GM19324 (cell line): ENCODE data around the gene PCDH1.

Experiments used
- ATAC-seq: cut with Tn5 transposase; IDR thresholded peaks from one replicate; pipeline ENCODE4 v1.9.1; 2021; ENCODE audit warnings: mild to moderate bottlenecking, moderate library complexity; ENCODE audit not compliant: unreplicated experiment, low FRiP score

The PCDH1 gene

GRCh38 chr5:141875022-141875740 is 3.0 kb downstream of the PCDH1 start:
- ATAC-seq = no peak

GRCh38 chr5:141874262-141874964 is 3.8 kb downstream of the PCDH1 start:
- no peak for ATAC-seq

GRCh38 chr5:141873933-141874261 is 4.3 kb downstream of the PCDH1 start:
- no peak for ATAC-seq

- ATAC-seq = no peak
These were observed 5.5 kb downstream of the PCDH1 start for GRCh38 chr5:141872496-141873356.

- no peak for ATAC-seq
These were observed 6.3 kb downstream of the PCDH1 start for GRCh38 chr5:141871870-141872269.

DNA sequence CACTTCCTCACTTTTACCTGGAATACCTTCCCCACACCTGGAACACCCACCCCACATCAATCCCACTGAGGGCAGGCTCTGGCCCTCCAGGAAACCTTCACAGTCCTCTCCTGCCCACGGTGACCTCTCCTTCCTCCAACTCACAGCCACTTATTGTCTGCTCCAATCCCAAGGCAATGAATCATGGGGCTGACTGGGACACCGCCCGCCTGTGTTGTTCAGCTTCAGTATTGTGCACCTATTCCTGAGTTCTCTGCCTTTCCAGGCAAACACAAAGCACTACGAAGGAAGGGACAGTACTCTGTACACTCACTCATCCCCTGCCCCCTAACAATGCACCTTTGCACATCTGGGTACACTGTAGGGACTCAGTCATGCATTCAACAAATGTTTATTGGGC is 7.3 kb downstream of the PCDH1 start:
- ATAC-seq = no peak

DNA sequence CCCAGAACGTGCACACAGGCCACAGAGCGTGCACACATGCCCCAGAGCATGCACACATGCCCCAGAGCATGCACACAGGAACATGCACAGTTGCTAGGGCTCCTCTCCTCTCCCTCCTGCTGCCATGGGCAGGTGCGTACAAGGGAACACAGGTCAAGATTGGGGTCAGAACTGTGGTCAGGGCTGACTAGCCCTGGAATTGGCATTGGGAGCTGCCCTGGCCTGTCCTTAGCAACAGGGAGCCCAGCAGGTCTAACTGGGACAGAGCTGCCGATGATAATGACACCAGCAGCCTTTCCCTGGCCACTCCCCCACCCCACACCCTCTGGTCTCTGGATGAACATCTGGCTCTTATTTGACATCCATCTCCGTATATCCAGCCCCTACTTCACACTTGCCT is 8.0 kb downstream of the PCDH1 start:
- no peak for ATAC-seq

GRCh38 chr5:141869514-141869913 is 8.7 kb downstream of the PCDH1 start:
- ATAC-seq = no peak

- ATAC-seq = no peak
These were observed 9.2 kb downstream of the PCDH1 start for GRCh38 chr5:141869040-141869439.

GRCh38 chr5:141868541-141868940 is 9.7 kb downstream of the PCDH1 start:
- no peak for ATAC-seq

GRCh38 chr5:141867651-141868050 is 10.6 kb downstream of the PCDH1 start:
- ATAC-seq = no peak

- ATAC-seq = no peak
These were observed 11.1 kb downstream of the PCDH1 start for GRCh38 chr5:141867139-141867538.

DNA sequence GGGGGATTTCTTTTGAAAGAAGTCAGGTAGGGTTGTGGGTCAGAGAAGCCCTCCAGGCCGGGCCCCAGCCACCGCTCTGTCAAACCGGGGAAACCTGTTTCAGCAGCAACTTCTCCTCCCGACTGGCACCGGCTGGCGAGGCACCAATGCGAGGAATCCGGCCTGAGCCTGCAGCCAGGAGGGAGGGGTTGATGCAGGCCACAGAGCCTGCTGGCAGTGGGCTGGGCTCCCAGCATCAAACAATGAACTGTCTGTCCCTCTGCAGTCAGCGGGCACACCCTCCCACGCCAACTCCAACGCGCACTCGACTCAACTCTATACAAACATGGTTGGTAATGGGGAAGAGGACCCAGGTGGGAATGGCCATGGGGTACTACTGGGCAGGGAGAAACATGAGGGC is 12.1 kb downstream of the PCDH1 start:
- ATAC-seq = no peak

DNA sequence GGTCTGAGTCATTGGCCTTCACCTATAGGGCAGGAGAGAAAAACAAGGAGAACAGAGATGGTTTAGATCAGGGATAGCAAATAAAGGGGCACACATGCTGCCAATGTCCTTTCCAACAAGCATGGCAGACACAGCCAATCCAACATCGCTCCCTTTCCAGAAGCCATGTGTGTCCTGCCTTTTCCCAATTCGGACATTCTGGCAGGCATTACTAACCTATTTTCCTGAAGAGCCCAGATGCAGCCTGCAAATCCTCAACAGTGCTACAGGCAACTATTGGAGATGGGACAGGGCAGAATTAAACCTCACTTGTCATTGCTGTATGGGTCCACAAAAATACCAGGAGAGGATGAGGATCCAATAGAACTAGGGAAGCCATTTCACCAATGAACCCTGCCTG is 12.8 kb downstream of the PCDH1 start:
- no peak for ATAC-seq

- no peak for ATAC-seq
These were observed 13.5 kb downstream of the PCDH1 start for GRCh38 chr5:141864371-141865370.

DNA sequence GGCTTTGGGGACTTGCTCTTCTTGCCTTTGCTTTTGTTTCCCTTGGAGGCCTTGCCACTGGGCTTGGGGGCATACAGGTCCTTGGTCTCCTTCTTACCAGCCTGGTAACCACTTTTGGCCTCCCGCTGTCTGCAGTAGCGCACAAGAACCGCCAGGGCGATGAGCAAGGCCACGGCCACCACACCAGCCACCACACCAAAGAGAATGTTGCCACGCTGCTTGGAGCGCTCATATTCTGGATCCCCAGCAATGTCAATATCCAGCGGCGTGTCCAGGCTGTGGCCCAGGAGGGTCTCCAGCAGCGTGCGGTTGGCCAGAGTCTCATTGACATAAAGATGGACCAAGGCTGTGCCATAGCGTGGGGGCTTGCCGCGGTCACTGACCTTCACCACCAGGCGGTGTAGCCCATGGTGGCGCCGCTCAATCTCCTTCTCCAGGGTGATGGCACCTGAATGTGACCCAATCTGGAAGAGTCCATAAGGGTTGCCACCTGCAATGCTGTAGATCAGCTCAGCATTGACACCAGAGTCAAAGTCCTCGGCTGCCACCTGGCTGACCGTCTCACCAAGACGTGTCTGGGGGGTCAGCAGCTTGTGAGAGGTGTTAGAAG is 14.5 kb downstream of the PCDH1 start:
- ATAC-seq = no peak

GRCh38 chr5:141862936-141863543 is 15.2 kb downstream of the PCDH1 start:
- no peak for ATAC-seq

DNA sequence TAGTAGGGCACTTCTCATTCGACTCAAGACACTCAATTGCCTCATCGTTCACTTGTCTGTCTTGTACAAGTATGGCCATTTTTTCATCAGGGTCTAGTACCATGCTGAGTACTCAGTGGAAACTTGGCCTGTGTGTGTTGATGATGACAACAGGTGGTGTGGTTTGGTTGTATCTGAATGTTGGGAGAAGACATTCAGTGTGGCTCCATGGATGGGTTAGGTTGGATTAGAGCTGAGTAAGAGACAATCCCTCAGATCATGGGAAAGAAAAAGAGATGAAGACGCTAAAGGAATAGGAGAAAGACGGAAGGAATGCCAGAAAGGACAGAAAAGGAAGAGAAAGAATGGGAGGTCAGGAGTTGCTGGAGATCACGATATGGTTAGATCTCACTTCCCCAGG is 17.0 kb downstream of the PCDH1 start:
- ATAC-seq = no peak

- no peak for ATAC-seq
These were observed 20.0 kb downstream of the PCDH1 start for GRCh38 chr5:141858079-141858765.
